ENCODE measurements around the gene CCDC88B. TPM values are rescaled to one million over a fixed set of nuclear protein-coding genes. Genes with fewer than 3 reads are reported as not detected.
"Not testable (repeated sequence)": the region's sequence is repeated elsewhere in the genome, so short reads cannot be mapped to it uniquely, and the experiment has no call there.

The CCDC88B gene
- polyA plus RNA-seq, 3 donors from 2014 or later, result 10.3 to 86.7 (median 16.4) TPM

DNA sequence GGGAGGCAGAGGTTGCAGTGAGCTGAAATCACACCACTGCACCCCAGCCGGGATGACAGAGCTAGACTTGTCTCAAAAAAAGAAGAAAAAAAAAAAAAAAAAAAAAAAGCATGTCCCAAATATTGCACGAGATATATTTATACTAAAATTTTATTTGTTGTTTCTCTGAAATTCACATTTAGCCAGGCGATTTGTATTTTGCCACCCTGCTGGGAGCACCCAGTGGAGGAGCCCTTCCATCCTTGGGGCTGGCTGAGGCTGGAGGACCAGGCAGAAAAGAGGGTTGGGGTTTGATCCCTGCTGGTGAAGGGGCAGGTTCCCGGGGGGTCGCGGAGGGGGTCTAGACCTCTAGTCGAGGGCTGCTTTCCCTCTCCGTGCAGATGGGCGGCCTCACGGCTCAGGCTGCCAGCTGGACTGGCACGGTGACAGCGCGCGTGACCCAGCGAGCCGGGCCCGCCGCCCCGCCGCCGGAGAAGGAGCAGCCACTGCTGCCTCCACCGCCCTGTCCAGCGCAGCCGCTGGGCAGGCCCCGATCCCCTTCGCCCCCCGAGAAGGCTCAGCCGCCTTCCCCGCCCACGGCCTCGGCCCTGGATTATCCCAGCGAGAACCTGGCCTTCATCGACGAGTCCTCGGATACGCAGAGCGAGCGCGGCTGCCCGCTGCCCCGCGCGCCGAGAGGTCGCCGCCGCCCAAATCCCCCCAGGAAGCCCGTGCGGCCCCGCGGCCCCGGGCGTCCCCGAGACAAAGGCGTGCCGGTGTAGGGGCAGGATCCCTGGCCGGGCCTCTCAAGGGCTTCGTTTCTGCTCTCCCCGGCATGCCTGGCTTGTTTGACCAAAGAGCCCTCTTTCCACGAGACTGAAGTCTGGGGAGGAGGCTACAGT, 40.8 kb upstream of the CCDC88B start:
- Mint-ChIP-seq H3K4me1 (peaks cover 20 to 21% of the 10 kb centered on the region in 2 donors), H3K36me3 (no peaks in the 10 kb centered on the region), H3K27me3 (ENCODE audit: low read depth in 3 of 3) (peaks cover 30 to 44% (median 36%) of the 10 kb centered on the region in 3 donors), H3K9me3 (no peaks in the 10 kb centered on the region), H3K27ac (peak overlapping the region in 4 of 6 donors; percentile 35 to 83 (median 48)), H3K4me3 (peak overlapping the region in 4 of 5 donors; percentile 3 to 29 (median 22))
- DNase-seq, result peak in 1 of 3 donors; percentile 6

DNA sequence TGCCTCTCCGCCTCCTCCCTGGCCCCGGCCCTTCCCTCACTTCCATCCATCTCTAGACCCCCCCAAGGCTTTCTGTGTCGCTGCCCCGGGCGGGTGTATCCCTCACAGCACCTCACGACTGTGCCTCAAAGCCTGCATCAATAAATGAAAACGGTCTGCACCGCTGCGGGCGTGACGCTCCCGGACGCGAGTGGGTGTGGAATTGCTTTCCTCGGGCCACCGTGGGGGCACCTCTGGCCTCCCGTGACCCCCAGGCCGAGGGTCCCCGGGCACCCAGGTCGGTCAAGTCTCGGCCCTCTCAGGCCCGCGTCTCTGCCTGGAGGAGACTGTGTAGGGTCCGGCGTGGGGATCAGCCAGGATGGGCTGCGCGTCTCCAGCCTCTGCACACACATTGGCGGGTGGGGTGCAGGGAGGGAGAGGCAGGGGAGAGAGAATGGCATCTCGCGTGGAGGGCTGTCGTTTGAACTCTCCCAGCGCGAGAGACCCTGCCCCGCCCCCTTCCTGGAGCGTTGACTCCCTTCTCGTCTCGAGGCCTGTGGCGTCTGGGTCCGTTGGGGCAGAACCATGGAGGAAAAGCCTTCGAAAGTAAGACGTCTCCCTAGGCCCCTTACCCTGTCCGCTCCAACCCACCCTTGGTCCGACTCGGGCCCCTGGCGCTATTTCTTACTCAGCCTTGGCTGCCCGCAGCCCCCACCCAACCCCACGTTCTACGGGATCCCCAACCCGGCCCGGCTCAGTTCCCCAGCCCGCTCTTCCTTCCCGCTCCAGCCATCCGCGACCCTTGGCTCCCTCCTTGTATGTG, 40.0 kb upstream of the CCDC88B start, which contains the start of gene CATSPERZ:
CATSPERZ (plus strand) TSS at position 512 of the 802 bp plus-strand sequence; CDS start at position 565, 53 bp downstream.
- peaks cover 29 to 41% (median 40%) of the 10 kb centered on the region in 3 donors for H3K27me3 Mint-ChIP-seq (ENCODE audit: low read depth in 3 of 3)
- H3K9me3 Mint-ChIP-seq, result no peaks in the 10 kb centered on the region
- peak within 1 kb of the TSS; percentile 65 to 80 (median 72) for H3K4me3 Mint-ChIP-seq
- H3K4me1 Mint-ChIP-seq, result peaks cover 25 to 30% of the 10 kb centered on the region in 2 donors
- peak in 1 of 3 donors; percentile 12 for DNase-seq
- H3K27ac Mint-ChIP-seq, result peak within 1 kb of the TSS in 5 of 6 donors; percentile 77 to 87 (median 80)
- no peaks in the 10 kb centered on the region for H3K36me3 Mint-ChIP-seq

DNA sequence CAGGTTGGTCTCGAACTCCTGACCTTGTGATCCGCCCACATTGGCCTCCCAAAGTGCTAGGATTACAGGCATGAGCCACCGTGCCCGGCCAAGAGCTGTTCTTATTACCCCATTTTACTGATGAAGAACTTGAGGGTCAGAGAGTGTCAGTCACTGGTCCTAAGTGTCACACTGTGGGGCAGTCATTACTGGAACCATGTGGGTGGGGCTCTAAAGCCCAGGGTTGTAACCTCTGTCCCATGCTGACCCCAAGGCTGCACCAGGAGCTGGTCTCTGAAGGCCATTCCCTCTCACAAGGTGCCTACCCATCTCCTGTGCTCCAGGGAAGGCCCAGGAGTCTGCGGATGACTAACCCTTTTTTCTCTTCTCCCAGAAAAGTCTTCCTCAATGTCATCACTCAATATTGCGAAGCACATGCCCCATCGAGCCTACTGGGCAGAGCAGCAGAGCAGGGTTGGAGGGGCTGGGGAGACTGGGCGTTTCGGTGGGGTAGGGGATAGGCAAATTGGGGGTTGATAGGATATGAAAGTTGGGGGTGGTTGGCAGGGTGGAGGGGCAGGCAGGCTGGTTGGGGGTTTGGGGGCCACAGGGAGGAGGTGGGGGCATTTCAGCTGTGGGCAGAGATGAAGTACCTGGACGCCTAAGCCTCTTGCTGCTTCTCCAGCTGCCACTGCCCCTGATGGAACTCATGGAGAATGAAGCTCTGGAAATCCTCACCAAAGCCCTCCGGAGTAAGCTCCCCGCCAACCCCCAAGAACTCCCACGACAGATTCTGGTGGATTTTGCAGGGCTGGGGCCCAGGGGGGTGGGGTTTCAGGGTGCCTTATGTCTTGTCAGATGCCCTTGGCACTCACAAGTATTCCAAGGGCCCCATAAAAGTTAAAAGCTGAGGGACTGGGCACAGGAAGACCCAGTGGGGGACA, 36.6 kb upstream of the CCDC88B start:
- Mint-ChIP-seq H3K4me1 (peaks cover 38 to 46% of the 10 kb centered on the region in 2 donors), H3K4me3 (no peak overlapping the region), H3K27me3 (ENCODE audit: low read depth in 3 of 3) (peaks cover 20 to 34% (median 22%) of the 10 kb centered on the region in 3 donors), H3K27ac (peak overlapping the region in 4 of 6 donors; percentile 97 to 99 (median 98)), H3K9me3 (no peaks in the 10 kb centered on the region), H3K36me3 (peaks cover 0 to 4% (median 0%) of the 10 kb centered on the region in 3 donors)
- no peak for DNase-seq

DNA sequence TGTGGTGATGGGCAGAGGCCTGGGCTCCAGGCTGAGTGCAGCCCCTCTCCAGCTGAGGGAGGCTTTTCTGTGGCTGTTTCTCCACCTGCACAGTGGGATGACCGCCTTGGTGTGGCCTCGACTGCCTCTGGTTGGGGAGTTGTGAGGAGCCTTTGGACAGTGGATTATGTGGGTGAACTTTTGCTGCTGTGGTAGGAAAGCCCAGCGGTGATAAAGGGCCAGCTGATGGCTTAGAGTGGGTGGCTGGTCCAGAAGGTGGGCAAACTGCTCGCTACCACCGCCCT, 36.0 kb upstream of the CCDC88B start:
- H3K9me3 Mint-ChIP-seq, result no peaks in the 10 kb centered on the region
- H3K27ac Mint-ChIP-seq, result peak overlapping the region; percentile 91 to 99 (median 98)
- peaks cover 19 to 34% (median 19%) of the 10 kb centered on the region in 3 donors for H3K27me3 Mint-ChIP-seq (ENCODE audit: low read depth in 3 of 3)
- peaks cover 38 to 46% of the 10 kb centered on the region in 2 donors for H3K4me1 Mint-ChIP-seq
- H3K4me3 Mint-ChIP-seq, result peak overlapping the region; percentile 90 to 98 (median 94)
- H3K36me3 Mint-ChIP-seq, result peaks cover 0 to 4% (median 0%) of the 10 kb centered on the region in 3 donors
- DNase-seq, result no peak

DNA sequence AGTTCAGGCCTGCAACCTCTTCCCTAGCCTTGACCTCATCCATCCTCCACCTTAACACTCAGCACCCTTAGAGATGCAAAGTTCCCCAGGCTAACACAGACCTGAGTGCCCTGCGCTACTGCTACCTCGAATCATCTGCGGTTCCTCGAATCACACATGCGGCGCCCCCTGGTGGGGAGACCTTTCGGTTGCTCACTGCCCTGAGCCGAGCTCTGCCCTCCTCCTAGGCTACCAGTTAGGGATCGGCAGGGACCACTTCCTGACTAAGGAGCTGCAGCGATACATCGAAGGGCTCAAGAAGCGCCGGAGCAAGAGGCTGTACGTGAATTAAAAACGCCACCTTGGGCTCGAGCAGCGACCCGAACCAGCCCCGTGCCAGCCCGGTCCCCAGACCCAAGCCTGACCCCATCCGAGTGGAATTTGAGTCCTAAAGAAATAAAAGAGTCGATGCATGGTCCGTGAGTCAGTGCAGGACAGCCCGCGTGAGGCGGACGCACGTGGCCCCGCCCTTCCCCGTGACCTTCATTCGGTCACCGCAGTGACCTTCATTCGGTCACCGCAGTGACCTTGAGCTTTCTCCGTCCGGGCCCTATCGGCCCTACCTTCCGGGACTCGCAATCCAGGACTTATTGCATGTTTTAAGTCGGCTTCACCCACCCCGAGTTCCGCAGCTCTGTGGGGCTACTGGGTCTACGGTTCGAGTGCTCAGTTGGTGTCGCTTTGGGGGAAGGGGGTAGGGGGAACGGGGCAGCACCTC, 35.5 kb upstream of the CCDC88B start:
- DNase-seq, result peak; percentile 89 to 90 (median 90)
- H3K36me3 Mint-ChIP-seq, result peaks cover 0 to 4% (median 0%) of the 10 kb centered on the region in 3 donors
- H3K4me1 Mint-ChIP-seq, result peaks cover 38 to 45% of the 10 kb centered on the region in 2 donors
- H3K9me3 Mint-ChIP-seq, result no peaks in the 10 kb centered on the region
- H3K4me3 Mint-ChIP-seq, result peak overlapping the region; percentile 90 to 98 (median 94)
- peaks cover 18 to 34% (median 18%) of the 10 kb centered on the region in 3 donors for H3K27me3 Mint-ChIP-seq (ENCODE audit: low read depth in 3 of 3)
- peak overlapping the region; percentile 91 to 99 (median 98) for H3K27ac Mint-ChIP-seq

DNA sequence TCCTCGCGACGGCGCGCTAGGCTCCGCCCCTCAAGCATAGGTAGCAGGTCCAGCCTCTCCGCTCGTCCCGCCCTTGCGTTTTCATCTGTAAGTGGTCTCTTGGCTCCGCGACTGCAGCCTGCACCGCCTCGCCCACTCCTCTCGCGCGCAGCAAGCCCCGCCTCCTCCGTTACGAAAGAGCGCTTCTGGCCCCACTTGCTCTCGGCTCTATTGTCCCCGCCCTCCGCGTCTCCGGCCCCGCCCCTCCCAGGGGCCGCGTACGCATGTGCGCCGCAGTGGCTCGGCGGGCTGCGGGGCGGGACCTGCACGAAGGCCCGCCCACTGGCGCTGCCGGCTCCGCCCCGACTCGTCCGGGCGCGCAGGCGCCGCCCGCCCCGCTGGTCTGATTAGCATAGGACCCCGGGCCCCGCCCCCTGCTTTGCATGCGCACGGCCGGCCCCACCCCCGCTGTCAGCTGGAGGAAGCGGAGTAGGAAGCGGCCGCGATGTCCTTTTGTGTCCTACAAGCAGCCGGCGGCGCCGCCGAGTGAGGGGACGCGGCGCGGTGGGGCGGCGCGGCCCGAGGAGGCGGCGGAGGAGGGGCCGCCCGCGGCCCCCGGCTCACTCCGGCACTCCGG, 34.8 kb upstream of the CCDC88B start, which contains the start of gene ESRRA:
ESRRA (plus strand) TSS at position 450 of the 616 bp plus-strand sequence. CDS start 1,656 bp downstream, outside the sequence.
- Mint-ChIP-seq H3K9me3 (no peaks in the 10 kb centered on the region), H3K4me3 (peak within 1 kb of the TSS; percentile 94 to 98 (median 95)), H3K36me3 (peaks cover 0 to 4% (median 0%) of the 10 kb centered on the region in 3 donors), H3K4me1 (peaks cover 37 to 38% of the 10 kb centered on the region in 2 donors), H3K27me3 (ENCODE audit: low read depth in 3 of 3) (peaks cover 13 to 28% (median 16%) of the 10 kb centered on the region in 3 donors), H3K27ac (peak within 1 kb of the TSS; percentile 93 to 99 (median 98))
- peak; percentile 99 for DNase-seq

DNA sequence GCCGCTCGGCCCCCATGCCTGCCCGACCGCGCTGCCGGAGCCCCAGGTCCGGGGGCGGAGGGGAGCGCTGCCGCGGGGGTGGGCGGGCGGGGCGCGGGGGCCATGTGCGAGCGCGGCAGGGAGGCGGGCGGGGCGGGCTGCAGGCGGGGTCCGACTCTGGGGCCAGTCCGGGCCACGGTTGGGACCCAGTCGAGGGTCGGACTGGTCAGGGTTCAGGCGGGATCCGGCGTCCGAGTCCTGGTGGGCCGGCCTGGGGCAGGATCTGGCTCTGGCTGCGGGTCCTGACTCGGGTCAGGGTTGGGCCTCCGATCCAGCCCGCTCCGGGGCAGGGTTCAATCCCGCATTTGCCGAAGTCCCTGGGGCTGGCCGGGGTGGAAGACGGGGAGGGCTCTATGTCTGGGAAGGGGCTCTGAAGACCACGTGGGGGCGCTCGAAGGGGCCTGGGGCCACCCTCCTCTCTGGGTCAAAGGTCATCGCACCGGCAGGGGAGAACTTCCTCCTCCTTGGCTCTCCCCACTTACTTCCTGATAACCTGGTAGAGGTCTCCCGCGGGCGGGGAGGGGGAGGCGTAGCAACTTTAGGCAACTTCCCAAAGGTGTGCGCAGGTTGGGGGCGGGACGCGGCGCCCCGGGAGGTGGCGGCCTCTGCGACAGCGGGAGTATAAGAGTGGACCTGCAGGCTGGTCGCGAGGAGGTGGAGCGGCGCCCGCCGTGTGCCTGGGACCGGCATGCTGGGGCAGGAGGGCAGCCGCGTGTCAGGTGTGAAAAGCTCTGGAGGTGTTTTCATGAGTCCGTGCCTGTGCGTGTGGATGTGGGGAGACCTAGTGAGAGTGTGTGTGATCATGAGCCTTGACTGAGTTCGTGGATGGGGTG, 34.1 kb upstream of the CCDC88B start:
- DNase-seq, result peak; percentile 59 to 62 (median 60)
- Mint-ChIP-seq H3K27ac (peak overlapping the region; percentile 93 to 98 (median 94)), H3K36me3 (peaks cover 0 to 4% (median 0%) of the 10 kb centered on the region in 3 donors), H3K9me3 (no peaks in the 10 kb centered on the region), H3K27me3 (ENCODE audit: low read depth in 3 of 3) (peaks cover 7 to 21% (median 11%) of the 10 kb centered on the region in 3 donors), H3K4me3 (peak overlapping the region; percentile 91 to 98 (median 94)), H3K4me1 (peaks cover 32 to 34% of the 10 kb centered on the region in 2 donors)

DNA sequence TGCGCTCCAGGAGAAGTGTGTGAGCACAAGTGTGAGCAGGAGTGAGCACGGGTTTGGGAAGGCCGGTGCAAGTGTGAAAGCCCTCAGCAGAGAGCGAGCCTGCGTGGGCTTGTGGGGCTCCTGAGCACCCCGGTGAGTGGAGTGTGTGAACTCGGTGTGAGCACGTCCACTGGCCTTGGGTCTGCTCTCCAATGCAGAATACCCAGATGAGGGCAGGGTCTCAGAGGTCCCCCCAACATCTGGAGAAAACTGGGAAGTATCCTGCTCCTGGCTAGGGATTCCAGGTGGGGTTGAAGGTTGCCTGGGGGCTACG, 33.5 kb upstream of the CCDC88B start:
- H3K36me3 Mint-ChIP-seq, result peaks cover 0 to 4% (median 0%) of the 10 kb centered on the region in 3 donors
- DNase-seq, result no peak
- peaks cover 7 to 15% (median 10%) of the 10 kb centered on the region in 3 donors for H3K27me3 Mint-ChIP-seq (ENCODE audit: low read depth in 3 of 3)
- peak overlapping the region; percentile 91 to 98 (median 94) for H3K4me3 Mint-ChIP-seq
- peak overlapping the region; percentile 93 to 98 (median 94) for H3K27ac Mint-ChIP-seq
- no peaks in the 10 kb centered on the region for H3K9me3 Mint-ChIP-seq
- H3K4me1 Mint-ChIP-seq, result peaks cover 30 to 33% of the 10 kb centered on the region in 2 donors

DNA sequence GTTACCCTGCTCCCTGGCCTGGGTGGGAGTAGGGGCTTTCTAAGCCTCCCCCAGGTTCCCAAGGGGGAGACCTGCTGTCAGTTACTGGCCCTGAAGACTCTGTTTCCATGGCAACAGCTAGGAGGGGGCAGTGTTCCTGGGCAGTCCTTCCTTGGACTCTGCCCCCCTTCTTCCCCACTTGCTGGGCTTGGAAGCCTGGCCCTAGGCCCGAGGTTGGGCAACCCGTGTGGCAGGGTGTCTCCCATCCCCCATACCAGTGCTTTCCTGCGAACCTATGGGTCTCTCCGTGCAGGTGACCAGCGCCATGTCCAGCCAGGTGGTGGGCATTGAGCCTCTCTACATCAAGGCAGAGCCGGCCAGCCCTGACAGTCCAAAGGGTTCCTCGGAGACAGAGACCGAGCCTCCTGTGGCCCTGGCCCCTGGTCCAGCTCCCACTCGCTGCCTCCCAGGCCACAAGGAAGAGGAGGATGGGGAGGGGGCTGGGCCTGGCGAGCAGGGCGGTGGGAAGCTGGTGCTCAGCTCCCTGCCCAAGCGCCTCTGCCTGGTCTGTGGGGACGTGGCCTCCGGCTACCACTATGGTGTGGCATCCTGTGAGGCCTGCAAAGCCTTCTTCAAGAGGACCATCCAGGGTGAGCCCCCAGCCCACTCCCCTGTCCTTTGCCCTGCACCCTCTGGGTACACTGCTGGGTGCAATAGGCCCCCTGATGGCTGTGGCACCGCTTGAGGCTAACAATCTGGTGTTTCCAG, 33.0 kb upstream of the CCDC88B start:
- Mint-ChIP-seq H3K27ac (peak overlapping the region in 5 of 6 donors; percentile 93 to 97 (median 93)), H3K9me3 (no peaks in the 10 kb centered on the region), H3K27me3 (ENCODE audit: low read depth in 3 of 3) (peaks cover 5 to 10% (median 10%) of the 10 kb centered on the region in 3 donors), H3K36me3 (peaks cover 0 to 4% (median 0%) of the 10 kb centered on the region in 3 donors), H3K4me1 (peaks cover 30 to 33% of the 10 kb centered on the region in 2 donors), H3K4me3 (peak overlapping the region; percentile 91 to 98 (median 94))
- DNase-seq, result no peak

DNA sequence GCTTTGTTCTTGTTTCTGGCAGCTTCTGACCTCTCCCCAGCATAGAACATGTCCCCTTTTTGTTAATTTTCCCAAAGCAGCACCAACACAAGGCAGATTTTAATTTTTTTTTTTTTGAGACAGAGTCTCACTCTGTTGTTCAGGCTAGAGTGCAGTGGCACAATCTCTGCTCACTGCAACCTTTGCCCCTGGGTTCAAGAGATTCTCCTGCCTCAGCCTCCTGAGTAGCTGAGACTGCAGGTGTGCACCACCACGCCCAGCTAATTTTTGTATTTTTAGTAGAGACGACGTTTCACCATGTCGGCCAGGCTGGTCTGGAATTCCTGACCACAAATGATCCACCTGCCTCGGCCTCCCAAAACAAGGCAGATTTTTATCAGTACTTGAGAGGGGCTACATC, 32.2 kb upstream of the CCDC88B start:
- not testable (repeated sequence) for DNase-seq; H3K9me3 Mint-ChIP-seq; H3K36me3 Mint-ChIP-seq; H3K27me3 Mint-ChIP-seq (ENCODE audit: low read depth in 3 of 3)
- Mint-ChIP-seq H3K27ac (peak overlapping the region; percentile 6 to 69 (median 54)), H3K4me3 (peak overlapping the region; percentile 24 to 59 (median 50)), H3K4me1 (peaks cover 34 to 37% of the 10 kb centered on the region in 2 donors)

All from immature natural killer cell (primary cell).